ENCODE measurements around the gene CYBA. TPM values are rescaled to one million over a fixed set of nuclear protein-coding genes. Genes with fewer than 3 reads are reported as not detected.

The CYBA gene
- total RNA-seq, 3 donors from 2014 or later (not counting 1 experiment from before 2014, with no cell fraction given) = 1,001 to 1,351 (median 1,051) TPM

GRCh38 chr16:88646345-88647034 is 4.4 kb downstream of the CYBA start:
- WGBS (ENCODE audit: insufficient coverage) = 88% methylated on average over 24 of the region's 28 CpGs
- no peak for ATAC-seq
- intact Hi-C loops (cut with micrococcal nuclease) = no loop called here
- H3K4me1 ChIP-seq (ENCODE audit: control insufficient read depth, insufficient read depth, low read length) = peaks cover 70% of the 10 kb centered on the region
- H3K4me1 Mint-ChIP-seq = peaks cover 32 to 67% of the 10 kb centered on the region in 2 donors
- H3K27me3 ChIP-seq (ENCODE audit: control insufficient read depth, insufficient read depth, low read length) = no peaks in the 10 kb centered on the region
- no peaks in the 10 kb centered on the region for H3K27me3 Mint-ChIP-seq (ENCODE audit: low read depth in 2 of 2)
- H3K27ac Mint-ChIP-seq = peak overlapping the region; percentile 73 to 80
- H3K36me3 ChIP-seq (ENCODE audit: control insufficient read depth, insufficient read depth, low read length) = peaks cover 56% of the 10 kb centered on the region
- TF ChIP-seq CTCF (IDR thresholded peaks at IDR 0.05) = no peak
- no peak for DNase-seq
- peak overlapping the region; percentile 5 for H3K27ac ChIP-seq (ENCODE audit: low read length)
- H3K4me3 Mint-ChIP-seq = no peak overlapping the region
- H3K9me3 Mint-ChIP-seq = no peaks in the 10 kb centered on the region
- no peaks in the 10 kb centered on the region for H3K9me3 ChIP-seq (ENCODE audit: control insufficient read depth, insufficient read depth, low read length)
- H3K36me3 Mint-ChIP-seq = no peaks in the 10 kb centered on the region
- no peak overlapping the region for H3K4me3 ChIP-seq (ENCODE audit: low read length)

GRCh38 chr16:88645941-88646340 is 4.9 kb downstream of the CYBA start:
- WGBS (ENCODE audit: insufficient coverage) = 91% methylated on average over 23 of the region's 23 CpGs
- peaks cover 70% of the 10 kb centered on the region for H3K4me1 ChIP-seq (ENCODE audit: control insufficient read depth, insufficient read depth, low read length)
- Mint-ChIP-seq H3K9me3 (no peaks in the 10 kb centered on the region), H3K27ac (peak overlapping the region; percentile 73 to 80), H3K4me3 (peak overlapping the region; percentile 40), H3K36me3 (no peaks in the 10 kb centered on the region), H3K27me3 (ENCODE audit: low read depth in 2 of 2) (no peaks in the 10 kb centered on the region), H3K4me1 (peaks cover 26 to 61% of the 10 kb centered on the region in 2 donors)
- no peaks in the 10 kb centered on the region for H3K27me3 ChIP-seq (ENCODE audit: control insufficient read depth, insufficient read depth, low read length)
- no peak for ATAC-seq
- intact Hi-C loops (cut with micrococcal nuclease) = no loop called here
- no peaks in the 10 kb centered on the region for H3K9me3 ChIP-seq (ENCODE audit: control insufficient read depth, insufficient read depth, low read length)
- no peak overlapping the region for H3K27ac ChIP-seq (ENCODE audit: low read length)
- no peak overlapping the region for H3K4me3 ChIP-seq (ENCODE audit: low read length)
- no peak for DNase-seq
- peaks cover 56% of the 10 kb centered on the region for H3K36me3 ChIP-seq (ENCODE audit: control insufficient read depth, insufficient read depth, low read length)
- TF ChIP-seq CTCF (IDR thresholded peaks at IDR 0.05) = no peak

GRCh38 chr16:88645455-88645854 is 5.4 kb downstream of the CYBA start:
- H3K27ac ChIP-seq (ENCODE audit: low read length) = no peak overlapping the region
- Mint-ChIP-seq H3K27me3 (ENCODE audit: low read depth in 2 of 2) (no peaks in the 10 kb centered on the region), H3K4me1 (peaks cover 29 to 65% of the 10 kb centered on the region in 2 donors), H3K27ac (peak overlapping the region; percentile 73 to 80), H3K4me3 (peak overlapping the region; percentile 55), H3K36me3 (no peaks in the 10 kb centered on the region), H3K9me3 (no peaks in the 10 kb centered on the region)
- ATAC-seq = no peak
- DNase-seq = no peak
- intact Hi-C loops (cut with micrococcal nuclease) = no loop called here
- 96% methylated on average over 16 of the region's 16 CpGs for WGBS (ENCODE audit: insufficient coverage)
- peaks cover 56% of the 10 kb centered on the region for H3K36me3 ChIP-seq (ENCODE audit: control insufficient read depth, insufficient read depth, low read length)
- H3K4me1 ChIP-seq (ENCODE audit: control insufficient read depth, insufficient read depth, low read length) = peaks cover 75% of the 10 kb centered on the region
- no peaks in the 10 kb centered on the region for H3K27me3 ChIP-seq (ENCODE audit: control insufficient read depth, insufficient read depth, low read length)
- no peaks in the 10 kb centered on the region for H3K9me3 ChIP-seq (ENCODE audit: control insufficient read depth, insufficient read depth, low read length)
- no peak overlapping the region for H3K4me3 ChIP-seq (ENCODE audit: low read length)
- no peak for TF ChIP-seq CTCF (IDR thresholded peaks at IDR 0.05)

- Histone ChIP-seq H3K27ac (ENCODE audit: low read length) (no peak overlapping the region), H3K27me3 (ENCODE audit: control insufficient read depth, insufficient read depth, low read length) (no peaks in the 10 kb centered on the region), H3K4me1 (ENCODE audit: control insufficient read depth, insufficient read depth, low read length) (peaks cover 77% of the 10 kb centered on the region), H3K4me3 (ENCODE audit: low read length) (no peak overlapping the region), H3K9me3 (ENCODE audit: control insufficient read depth, insufficient read depth, low read length) (no peaks in the 10 kb centered on the region), H3K36me3 (ENCODE audit: control insufficient read depth, insufficient read depth, low read length) (peaks cover 48% of the 10 kb centered on the region)
- no peaks in the 10 kb centered on the region for H3K9me3 Mint-ChIP-seq
- 94% methylated on average over 9 of the region's 9 CpGs for WGBS (ENCODE audit: insufficient coverage)
- TF ChIP-seq CTCF (IDR thresholded peaks at IDR 0.05) = no peak
- H3K4me3 Mint-ChIP-seq = no peak overlapping the region
- H3K27me3 Mint-ChIP-seq (ENCODE audit: low read depth in 2 of 2) = no peaks in the 10 kb centered on the region
- intact Hi-C loops (cut with micrococcal nuclease) = no loop called here
- H3K27ac Mint-ChIP-seq = peak overlapping the region in 1 of 2 donors; percentile 70
- ATAC-seq (no peak), DNase-seq (no peak)
- H3K4me1 Mint-ChIP-seq = peaks cover 25 to 71% of the 10 kb centered on the region in 2 donors
- H3K36me3 Mint-ChIP-seq = no peaks in the 10 kb centered on the region
Observed at GRCh38 chr16:88643644-88643932, 7.3 kb downstream of the CYBA start.
